ENCODE measurements around the gene SLCO2A1. TPM values are rescaled to one million over a fixed set of nuclear protein-coding genes. Genes with fewer than 3 reads are reported as not detected.

SLCO2A1 gene
- total RNA-seq, 1 experiment from 2014 or later: 0.11 TPM

DNA sequence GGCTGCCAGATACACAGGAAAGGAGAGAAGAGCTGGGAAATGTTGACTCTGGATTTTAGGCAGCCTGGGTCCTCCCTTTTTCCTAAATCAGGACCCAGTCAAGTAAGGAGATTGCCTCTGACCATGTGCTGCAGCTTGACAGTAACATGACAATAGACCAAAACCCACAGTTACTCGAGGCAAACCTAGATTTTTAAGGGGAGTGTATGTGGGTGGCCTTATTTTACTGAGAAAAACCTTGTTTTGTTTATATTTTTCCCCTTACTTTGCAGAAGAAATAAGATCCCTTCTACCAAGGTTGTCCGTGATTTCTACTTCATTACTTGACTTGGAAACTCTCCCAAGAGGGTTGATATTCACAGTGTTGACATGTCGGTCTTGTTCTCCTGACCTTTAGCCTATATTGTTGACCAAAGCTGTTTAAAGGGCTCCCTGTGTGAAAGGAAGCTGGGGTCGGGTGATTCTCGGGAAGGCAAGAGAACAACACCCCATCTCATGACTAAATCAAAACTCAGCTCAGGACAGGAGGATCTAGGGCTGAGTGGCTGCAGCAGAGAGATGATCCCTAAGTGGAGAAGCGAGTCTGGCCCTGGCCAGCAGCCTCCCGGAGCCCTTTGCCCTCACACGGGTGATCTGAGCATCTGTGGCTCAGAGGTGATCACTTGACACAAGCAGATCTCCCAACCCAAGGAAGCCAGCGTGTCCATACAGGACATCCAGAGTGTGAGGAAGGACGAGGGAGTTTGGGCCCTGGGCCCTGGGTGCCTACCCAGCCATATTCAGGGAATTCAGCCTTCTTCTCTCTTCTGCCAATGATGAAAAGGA is 31.0 kb upstream of the SLCO2A1 start:
- peak; percentile 17 for DNase-seq (ENCODE audit: low read depth)

DNA sequence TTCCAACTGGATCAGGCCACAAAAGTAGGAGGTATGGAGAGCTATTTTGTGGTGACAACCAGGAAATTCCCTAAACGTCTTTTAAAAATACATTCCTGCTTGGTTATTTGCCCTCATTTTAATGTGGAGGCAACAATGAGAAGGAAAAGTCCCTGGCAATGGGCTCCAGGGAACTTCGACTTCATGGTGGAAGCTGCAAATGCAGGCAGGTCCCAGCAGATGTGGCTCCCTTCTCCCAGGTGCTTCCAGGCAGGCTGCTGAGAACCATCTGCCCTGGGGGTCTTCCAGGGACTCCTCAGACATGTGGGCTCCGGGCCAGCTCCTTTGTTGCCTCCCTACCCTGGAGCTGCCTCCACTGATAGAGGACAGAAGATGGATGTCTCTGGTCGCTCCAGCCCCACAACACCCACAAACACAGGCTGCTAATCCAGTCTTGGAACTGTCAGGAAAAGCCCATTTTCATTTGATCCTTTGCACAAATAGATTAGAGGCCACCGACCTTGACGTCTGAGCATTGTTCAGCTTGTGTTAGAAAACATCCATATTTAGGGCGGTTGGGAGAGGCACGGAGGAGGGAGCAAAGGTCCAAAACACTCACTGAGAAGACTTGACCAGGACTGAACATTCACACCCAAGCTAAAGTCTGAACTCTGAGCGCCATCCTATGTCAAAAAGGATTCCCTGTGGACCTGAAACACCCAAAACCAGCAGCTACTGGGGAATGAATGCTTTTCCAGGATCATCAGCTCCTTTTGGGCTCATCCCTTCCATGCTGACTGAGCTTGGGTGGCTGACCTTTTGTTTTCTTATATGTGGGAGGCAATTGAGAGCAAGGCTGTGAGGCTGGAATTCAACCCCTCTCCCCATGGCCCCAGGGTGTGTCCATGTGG is 30.2 kb upstream of the SLCO2A1 start:
- no peak for DNase-seq (ENCODE audit: low read depth)

DNA sequence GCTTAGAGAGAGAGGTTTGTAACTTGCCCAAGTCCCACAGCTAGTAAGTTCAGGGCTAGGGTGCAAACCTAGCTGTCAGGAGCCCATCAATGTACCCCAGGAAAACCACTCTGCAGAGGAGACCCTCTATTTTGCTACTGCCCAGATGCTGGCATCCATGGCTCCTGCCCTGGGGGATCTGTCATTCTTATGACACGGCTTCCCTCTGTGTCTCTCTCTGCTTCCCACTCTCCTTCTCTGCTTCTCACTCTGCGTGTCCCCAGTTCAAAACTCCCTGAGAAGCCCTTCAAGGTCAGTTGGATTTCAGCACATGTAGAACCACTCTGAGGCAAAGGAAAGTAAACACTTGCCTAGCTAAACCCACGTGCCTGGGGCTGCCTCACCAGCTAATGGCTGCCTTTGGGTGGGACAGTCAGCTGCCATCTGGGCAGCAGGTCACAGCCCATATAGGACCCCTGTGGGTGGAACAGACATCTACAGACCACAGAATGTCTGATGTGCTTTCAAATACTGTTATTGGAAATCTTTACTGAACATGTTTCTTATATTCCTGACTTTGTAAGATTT is 29.4 kb upstream of the SLCO2A1 start:
- no peak for DNase-seq (ENCODE audit: low read depth)

DNA sequence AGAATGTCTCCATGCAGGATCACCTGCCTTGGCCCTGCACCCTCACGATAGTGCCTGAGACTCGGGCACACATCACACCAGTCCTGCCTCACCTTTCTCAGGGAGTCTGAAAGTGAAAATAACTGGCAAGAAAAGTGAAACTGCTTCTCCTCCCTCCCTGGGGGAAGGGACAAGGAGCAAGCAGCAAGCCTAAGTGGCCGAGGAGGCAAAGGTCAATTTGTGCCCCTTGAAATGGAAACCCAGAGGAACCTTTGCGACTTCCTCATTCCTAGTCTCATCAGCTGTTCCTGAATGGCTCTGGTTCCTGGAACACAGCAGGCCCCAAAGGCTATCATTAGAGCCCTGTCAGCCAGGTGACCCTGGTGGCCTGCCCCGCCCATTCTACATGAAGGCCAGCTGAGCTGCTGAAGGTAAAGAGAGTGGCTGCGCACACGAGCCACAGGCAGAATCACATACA is 28.0 kb upstream of the SLCO2A1 start:
- DNase-seq (ENCODE audit: low read depth): no peak

DNA sequence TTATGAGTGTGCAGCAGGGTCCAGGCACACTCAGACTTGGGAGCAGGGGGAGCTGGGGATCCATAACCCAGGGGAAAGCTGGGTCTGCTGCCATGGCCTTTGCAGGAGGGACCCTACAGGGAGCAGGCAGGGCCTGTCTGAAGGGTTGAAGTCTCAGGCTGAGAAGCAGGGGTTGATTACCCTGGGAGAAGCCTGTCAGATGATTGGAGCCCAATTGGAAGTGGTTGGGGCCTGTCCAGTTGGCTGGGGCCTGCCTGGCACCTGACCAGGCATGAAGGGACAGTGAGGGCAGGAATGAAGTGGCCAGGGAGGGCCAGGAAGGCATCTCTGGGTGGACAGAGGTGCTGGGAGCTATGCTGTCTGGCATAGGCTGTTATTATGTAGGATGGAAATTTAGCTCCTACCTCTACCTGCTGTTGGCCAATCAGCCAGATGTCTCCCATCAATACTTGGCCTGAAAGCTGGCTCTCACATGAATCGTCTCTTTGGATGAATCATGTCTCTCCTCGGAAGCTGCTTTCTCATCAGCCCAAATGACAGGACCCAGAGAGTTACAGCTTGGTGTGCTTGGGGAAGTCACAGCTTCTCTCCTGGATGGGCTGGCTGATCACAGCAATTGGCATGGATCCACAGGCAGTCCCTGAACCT is 27.4 kb upstream of the SLCO2A1 start:
- no peak for DNase-seq (ENCODE audit: low read depth)

DNA sequence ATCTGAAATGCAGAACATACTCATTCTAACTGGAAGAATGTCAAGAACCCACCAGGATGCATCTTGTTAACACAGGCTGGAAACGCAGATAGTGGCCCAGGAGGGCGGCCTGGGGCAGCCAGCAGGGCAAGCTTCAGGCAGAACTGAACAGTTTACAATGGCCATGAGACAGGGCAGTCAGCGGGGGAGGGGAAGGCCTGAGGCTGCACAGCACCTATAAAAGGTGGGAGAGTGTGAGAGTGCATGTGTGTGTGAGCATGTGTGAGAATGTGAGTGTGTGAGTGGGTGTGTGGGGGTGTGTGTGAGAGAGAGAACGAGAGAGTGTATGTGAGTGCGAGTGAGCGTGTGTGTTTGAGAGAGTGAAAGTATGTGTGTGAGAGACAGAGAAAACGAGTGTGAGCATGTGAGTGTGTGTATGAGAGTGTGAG is 26.8 kb upstream of the SLCO2A1 start:
- no peak for DNase-seq (ENCODE audit: low read depth)

DNA sequence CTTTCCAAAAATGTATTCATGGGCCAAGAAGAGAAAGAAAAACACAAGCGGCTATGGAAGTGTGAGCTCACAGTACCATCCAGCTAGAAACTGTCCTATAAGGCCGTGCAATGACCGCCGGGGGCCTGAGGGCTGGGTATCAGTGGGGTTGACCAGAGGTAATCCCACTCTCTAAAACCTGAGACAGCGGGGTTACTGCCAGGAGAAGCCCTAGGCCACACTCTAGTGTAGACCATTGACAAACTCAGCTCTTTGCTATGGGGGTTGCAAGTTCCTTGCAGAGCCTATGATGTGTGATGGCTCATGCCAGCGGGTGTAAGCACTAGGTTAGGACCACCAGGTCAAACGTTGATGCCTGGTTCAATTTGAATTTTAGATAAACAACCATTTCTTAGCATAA is 25.9 kb upstream of the SLCO2A1 start:
- no peak for DNase-seq (ENCODE audit: low read depth)

DNA sequence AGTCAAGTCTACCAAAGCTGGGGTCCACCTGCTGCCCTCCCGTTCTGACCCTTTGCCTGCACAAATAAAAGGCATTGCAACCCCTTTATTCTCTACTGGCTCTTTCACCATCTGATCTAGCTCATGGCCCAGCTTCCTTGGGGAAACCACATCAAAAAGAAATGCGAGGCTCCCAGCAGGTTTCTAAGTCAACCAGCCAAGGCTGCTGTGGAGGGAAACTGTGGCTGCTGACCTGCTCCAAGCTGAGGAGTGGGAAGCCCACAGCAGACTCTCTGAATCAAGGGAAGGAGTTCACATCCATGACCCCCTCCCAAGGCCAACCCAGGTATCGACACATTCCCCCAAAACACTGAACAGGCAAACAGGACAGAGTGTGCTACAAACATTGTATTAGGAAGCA is 25.2 kb upstream of the SLCO2A1 start:
- no peak for DNase-seq (ENCODE audit: low read depth)

DNA sequence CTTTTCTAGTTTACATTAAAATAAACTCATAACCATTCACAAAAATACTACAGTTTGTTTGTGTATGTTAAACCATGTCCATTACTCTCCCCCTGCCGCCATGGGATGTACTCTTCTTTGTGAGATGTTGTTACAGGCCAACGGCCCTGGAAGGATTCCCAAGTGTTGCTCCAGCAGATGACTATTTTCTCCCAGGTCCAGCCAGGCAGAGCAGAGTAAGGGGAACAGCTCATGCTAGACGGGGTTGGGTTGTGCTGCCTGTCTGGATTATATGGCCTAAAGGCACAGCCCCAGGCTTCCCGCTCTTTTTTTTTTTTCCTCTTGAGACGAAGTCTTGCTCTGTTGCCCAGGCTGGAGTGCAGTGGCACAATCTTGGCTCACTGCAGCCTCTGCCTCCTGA is 24.5 kb upstream of the SLCO2A1 start:
- DNase-seq (ENCODE audit: low read depth): no peak

DNA sequence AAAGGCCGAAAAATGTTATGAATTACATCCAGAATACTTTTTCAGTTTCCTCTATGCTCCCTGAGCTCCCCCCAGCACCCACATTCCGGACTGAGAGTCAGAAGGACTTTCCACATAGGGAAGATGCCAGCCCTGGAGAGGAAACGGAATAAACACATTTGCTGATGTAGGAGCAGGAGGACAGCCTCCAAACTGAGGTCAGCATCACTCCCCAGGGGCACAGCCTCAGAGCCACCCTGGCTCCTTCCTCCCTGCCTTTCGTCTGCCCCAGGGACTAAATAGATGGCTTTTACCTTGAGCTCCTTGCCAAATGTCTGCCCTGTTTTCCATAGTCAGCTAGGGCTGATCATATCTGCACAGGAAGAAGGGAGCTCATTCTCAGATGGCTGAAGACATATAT is 22.6 kb upstream of the SLCO2A1 start:
- DNase-seq (ENCODE audit: low read depth): no peak

DNA sequence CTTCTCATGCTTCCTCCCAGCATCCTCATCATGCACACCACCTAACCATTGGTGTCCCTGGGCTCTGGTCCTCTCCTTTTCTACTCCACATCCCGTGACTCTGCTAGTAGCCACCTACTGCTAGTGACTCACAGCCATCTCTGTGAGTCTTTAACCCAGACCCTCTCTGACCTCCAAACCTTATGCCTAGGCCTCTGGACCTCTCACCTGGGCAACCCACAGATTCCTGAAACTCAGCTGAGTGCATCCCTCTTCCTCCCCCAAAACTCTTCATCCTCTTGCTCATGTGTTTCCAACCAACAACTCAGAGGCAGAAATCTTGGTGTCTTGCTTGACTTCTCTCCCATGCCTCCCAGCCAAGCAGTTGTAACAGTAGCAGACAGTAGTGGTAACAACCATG is 20.0 kb upstream of the SLCO2A1 start:
- DNase-seq (ENCODE audit: low read depth): no peak

DNA sequence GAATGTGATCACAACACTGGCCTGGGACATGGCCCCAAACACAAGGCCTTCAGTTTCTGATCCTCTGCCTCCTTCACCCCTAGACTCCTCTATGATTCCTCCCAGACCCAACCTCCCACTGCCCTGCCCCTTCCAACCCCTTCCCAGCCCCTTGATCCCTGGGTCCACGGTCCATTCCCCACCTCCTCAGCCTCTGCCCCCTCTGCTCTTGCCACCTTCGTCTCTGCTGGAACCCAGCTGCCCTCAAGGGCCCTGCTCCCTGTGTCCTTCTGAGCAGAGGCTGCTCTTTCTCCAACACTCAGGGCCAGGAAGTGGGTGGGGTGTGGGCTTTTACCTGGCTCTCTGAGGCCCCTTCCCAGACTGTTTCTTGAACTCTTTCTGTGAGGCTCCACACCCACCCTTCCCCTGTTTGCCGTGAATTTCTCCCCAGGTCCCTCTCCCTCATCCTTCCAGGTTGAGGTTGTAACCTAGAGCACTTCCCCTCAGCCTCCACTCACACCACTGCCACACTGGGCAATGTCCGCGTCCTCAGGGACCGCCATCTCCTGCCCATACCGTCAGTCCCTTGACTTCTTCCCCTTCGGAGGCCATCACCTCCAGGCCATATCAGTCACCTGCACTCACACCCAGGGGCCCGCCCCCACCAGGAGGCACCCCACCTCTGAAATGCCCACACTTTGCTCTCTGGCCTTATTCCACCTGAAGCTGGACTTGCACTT is 18.7 kb upstream of the SLCO2A1 start:
- DNase-seq (ENCODE audit: low read depth): no peak

DNA sequence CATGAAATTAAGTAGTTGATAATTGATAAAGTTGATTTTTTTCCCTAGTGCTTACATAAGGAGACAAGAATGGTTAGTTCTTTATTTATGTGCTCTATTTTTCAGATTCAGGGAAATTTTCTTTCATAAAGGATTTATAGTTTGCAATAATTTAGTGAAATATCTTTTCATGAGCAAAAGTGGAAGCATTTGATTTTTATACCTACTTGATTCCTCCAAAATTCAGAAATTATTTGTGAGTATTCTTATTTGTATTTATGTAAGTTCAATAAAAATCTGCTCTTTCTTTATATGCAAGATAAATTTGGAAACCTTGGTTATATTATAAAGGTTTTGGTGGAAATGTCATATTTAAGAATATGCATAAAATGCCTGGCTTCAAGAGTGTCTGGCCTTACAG is 14.7 kb upstream of the SLCO2A1 start:
- no peak for DNase-seq (ENCODE audit: low read depth)

DNA sequence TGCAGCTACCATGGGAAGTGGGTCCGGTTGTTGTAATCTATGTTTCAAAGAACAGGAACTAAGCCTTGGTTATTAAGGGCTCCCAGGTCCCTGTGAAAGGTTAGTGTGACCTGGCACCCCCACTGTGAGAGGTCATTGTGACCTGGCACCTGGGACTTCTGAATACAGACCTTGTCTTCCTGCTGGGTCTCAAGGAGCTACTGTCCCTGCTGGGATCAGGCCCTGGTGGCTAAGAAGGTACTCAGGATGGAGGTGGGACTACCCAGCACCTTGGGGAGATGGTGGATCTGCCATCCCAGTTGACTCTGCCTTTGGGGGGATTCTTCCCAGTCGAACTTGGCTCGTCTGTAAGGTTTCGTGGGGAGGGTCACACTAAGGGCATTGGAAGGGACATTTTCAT is 10.3 kb upstream of the SLCO2A1 start:
- DNase-seq (ENCODE audit: low read depth): no peak

DNA sequence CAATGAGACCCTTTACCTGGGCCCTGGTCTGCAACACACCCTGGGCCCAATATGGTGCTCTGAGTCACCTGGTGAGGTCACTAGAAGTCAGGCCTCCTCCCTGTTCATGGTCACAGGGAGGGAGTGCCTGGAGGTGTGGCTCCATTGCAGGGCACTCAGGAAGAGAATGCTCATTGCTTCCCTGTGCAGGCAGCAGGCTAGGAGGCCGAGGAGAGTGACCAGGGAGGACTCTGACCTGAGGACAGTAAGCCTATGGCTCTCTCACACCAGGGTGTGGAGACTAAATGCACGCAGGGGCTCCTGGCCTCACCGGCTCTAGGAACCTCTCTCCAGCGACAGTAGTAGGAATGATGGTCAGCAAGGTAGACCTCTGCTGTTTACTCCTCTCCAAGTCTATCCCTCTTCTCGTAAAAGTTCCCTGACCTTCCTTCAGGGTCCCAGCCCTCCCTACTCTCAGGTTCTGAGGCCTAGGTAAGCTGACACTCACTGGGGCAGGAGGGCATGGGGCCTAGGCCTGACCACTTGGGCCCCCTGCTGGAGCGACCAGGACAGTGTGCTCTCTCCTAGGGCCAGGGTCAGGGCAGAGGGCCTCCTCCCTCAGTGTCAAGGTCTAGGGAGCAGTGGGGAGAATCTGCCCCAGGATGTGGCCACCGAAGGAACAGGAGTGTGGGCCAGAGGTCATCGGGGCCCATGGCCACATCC is 9.6 kb upstream of the SLCO2A1 start:
- DNase-seq (ENCODE audit: low read depth): no peak

DNA sequence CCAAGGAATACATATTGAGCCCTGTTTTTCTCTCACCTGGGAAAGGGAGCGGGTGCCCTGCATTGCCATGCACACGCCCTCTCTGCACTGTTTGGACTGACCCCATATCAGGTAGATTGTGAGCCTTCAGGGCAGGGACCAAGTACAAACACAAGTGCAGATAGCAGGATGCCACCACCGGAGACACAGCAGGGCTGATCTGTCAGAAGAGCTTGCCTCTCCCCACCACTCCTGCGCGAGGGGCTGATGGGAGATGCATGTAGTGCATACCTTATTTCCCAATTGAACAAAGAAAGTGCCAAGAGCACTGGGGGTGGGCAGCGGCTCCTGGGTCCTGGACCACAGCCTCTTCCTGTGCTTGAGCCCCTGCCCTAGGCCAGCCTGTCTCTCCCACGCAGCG is 9.0 kb upstream of the SLCO2A1 start:
- DNase-seq (ENCODE audit: low read depth): no peak

DNA sequence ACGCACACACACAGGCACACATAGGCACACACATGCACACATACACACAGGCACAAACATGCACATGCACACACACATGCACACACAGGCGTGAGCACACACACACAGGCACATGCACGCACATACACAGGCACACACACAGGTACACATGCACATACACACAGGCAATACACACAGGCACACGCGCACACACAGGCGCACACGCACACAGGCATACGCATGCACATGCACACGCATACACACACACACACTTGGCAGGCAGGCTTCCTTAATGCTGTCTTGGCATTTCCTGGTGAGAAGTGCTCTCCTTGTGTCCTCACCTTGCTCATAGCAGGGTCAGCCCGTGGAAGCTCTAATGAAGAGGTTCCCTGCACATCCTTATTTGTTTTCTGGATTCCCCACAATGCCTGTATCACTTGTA is 8.4 kb upstream of the SLCO2A1 start:
- no peak for DNase-seq (ENCODE audit: low read depth)

DNA sequence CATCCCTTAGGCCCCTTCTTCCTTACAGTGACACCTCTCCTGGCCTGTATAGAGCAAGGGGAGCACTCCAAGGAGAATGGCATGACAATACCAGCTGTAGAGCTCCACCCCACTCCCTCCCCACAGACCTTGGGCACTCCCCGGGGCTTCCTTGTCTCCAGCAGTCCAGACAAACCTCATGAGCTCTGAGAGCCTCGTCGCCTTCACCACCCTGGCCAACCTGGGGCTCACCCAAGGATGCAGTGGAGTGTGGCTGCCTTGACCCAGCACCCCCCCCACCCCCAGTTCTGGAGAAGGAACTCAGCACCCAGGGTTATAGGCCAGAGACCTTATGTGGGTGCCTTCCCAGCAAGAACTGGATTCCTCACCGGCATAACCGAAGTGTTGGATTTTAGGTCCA is 7.4 kb upstream of the SLCO2A1 start:
- no peak for DNase-seq (ENCODE audit: low read depth)

DNA sequence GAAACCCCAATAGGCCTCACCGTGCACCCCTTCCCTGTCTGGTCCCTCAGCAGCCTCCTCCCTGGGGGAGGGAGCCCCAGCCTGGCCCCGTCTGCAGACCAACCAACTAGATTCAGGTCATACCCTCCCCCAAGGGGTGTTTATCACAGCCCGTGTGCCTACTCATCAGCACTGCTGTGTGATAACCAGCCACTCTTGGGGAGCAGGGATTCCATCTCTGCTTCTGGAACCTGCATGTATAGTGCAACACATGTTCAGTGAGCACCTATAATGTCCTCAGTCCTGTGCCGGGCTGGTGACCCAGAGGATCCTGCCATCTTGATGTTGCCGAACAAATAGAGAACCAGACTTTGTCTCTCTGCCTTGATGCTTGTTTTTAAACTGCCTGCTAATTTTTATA is 6.6 kb upstream of the SLCO2A1 start:
- no peak for DNase-seq (ENCODE audit: low read depth)

DNA sequence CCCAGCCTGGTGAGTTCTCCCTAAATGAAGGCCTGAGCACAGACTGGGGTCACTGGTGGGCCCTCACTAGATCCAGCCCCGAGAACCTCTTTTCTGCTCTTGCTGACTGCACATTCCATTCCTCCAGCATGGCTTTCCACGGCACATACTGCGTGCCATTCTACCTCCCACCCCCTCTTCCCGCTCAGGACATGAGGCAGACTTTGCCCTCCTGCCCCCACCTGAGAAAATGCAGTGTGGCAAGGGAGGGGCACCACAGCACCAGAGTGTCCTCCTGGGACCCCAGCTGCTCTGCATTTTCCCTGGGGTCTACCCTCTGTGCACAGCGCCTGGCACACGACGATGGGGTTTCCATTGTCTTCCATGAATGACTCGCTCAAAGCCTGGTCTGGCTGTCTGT is 6.1 kb upstream of the SLCO2A1 start:
- no peak for DNase-seq (ENCODE audit: low read depth)
